Transverse colon (tissue), 4 donors: ENCODE measurements around the gene NTMT1.

Experiments used
- POLR2A ChIP-seq: fragments of 450-650 bp; IDR thresholded peaks from one replicate; pipeline ENCODE4 v1.6.1; 2016; ENCODE audit warnings: antibody characterized with exemption, mild to moderate bottlenecking, moderate library complexity
- POLR2AphosphoS5 ChIP-seq, 3 donors: sonication (generic); formaldehyde crosslinking; IDR thresholded peaks; one replicate each; pipeline ENCODE4 v1.6.1; 2016; ENCODE audit warnings: antibody characterized with exemption in 3 of 3
- TF ChIP-seq, protein P1 (sequence below), 5 experiments: fragments of 200-600 bp in 3 of 5; fragments of 450-650 bp in 2 of 5; sonication (generic) in 3 of 5; IDR thresholded peaks; 1 replicate in 2 of 5; 2 replicates in 3 of 5; pipeline ENCODE4 v1.5.1; 2016 to 2017; ENCODE audit warnings: antibody characterized with exemption in 5 of 5, inconsistent platforms in 3 of 5, mild to moderate bottlenecking in 2 of 5, moderate library complexity in 1 of 5

DNA sequence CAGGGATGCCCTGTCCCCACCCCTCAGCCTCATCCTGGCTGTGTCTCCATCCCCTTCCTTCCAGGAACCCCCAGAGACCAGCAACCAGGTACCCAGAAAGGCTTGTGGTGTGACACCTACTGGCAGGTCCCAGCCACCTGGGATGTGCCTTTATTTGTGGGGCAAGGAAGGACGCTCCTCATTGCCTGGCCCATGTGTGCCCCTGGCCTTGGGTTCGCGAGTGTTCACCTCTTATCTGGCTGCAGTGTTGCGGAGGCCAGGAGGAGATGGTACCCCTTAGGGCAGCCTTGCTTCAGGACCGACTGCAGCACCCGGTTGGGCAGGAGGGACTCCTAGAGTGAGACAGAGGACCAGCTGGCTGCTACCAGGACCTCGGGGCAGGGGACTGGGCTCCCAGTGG is 13.8 kb upstream of the NTMT1 start:
- TF ChIP-seq, protein P1, sequence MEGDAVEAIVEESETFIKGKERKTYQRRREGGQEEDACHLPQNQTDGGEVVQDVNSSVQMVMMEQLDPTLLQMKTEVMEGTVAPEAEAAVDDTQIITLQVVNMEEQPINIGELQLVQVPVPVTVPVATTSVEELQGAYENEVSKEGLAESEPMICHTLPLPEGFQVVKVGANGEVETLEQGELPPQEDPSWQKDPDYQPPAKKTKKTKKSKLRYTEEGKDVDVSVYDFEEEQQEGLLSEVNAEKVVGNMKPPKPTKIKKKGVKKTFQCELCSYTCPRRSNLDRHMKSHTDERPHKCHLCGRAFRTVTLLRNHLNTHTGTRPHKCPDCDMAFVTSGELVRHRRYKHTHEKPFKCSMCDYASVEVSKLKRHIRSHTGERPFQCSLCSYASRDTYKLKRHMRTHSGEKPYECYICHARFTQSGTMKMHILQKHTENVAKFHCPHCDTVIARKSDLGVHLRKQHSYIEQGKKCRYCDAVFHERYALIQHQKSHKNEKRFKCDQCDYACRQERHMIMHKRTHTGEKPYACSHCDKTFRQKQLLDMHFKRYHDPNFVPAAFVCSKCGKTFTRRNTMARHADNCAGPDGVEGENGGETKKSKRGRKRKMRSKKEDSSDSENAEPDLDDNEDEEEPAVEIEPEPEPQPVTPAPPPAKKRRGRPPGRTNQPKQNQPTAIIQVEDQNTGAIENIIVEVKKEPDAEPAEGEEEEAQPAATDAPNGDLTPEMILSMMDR (IDR thresholded peaks at IDR 0.05) = no peak
- no peak for TF ChIP-seq POLR2A
- TF ChIP-seq POLR2AphosphoS5 (IDR thresholded peaks at IDR 0.05) = no peak
